OCI-M2 (cell line): ENCODE results near the gene CAST.
"Not testable (repeated sequence)": the region's sequence is repeated elsewhere in the genome, so short reads cannot be mapped to it uniquely, and the experiment has no call there.

ENCODE experiments used
- DNase-seq: peaks from one replicate; lab custom pipeline; 2025; ENCODE audit not compliant: unreplicated experiment; lab: John Stamatoyannopoulos, UW

The CAST gene

GRCh38 chr5:96742538-96742937 is 80.4 kb downstream of the CAST start:
- no peak for DNase-seq

DNA sequence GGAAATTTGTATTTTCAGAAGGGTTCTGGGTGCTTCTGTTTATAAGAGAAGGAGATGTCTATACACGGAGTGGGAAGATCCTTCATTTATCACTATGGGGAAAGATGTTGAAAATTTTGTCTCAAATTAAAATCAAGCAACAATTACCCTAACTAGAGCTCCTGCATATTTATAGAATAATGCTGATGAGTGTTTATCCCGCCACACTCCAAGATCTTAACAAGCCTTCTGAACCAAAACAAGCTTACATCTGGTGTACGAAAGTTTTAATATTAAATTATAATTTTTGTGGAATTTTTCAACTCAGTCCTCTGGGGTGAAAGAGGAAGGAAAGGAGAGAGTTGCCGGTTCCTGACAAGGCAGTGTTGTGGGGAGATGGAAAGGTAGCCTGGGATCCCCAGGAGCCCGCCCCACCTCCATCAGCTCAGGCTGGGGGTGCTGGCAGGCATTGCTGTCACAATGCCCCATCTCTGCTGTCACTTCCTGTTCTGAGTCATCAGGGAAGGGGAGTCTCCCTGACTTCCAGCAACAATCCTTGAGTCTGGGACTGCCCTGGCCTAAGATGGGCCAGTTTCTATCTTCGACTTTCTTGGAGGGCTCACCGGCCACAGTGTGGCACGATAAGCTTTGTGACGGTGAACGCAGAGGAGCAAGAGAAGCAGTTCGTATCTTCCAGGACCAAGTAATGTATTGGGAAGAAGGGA is 81.0 kb downstream of the CAST start:
- DNase-seq = peak; percentile 8

DNA sequence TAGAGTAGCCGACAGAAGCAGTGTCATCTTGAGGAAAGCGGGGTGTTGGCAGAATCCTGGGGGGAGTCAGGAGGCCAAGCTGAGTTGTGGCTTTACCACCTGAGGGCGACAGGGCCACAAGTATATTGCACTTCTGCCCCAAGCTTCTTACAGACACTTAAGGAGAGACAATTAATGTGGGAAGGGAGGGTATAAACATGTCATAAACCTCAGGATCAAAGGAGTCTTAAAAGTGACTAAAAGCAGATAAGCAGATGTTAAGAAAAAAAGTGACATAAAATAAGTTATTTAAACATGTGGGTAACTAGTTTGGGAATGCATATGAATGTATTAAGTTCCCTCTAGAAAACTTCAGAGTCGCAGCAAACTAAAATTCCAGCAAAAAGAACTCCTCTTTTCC is 81.6 kb downstream of the CAST start:
- no peak for DNase-seq

GRCh38 chr5:96744218-96744617 is 82.0 kb downstream of the CAST start:
- not testable (repeated sequence) for DNase-seq

- DNase-seq = no peak
Observed at GRCh38 chr5:96745025-96745424, 82.8 kb downstream of the CAST start.

DNA sequence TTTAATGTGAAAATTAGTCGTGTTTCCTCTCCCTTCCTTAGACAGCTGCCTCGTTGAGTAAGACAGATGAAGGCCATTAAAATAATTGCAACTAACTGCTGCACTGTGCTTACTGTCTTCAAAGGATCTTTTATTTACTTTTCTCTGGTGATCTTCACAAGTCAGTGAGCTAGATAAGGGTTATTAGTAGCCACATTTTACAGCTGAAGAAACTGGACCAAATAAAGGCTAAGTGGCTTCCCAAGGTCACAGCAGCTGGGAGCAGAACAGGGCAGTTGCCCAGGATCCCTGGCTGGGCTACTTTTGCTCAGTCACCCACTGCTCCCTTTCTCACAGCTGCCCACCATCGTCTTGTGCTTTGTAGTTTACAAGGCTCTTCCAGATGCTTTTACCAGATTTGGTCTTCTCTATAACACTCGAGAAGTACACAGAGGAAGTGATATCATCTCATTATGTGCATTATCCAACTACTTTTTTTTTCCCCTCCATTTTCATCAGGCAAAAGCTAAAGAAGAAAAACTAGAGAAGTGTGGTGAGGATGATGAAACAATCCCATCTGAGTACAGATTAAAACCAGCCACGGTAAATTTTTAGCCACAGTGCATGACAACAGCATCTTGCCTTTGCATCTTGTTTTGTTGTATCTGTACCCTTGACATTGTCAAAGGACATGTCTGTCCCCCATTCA is 83.8 kb downstream of the CAST start:
- DNase-seq = no peak

- DNase-seq = no peak
Observed at GRCh38 chr5:96747720-96748119, 85.5 kb downstream of the CAST start.

GRCh38 chr5:96750110-96750822 is 88.1 kb downstream of the CAST start:
- no peak for DNase-seq

GRCh38 chr5:96751203-96752169 is 89.3 kb downstream of the CAST start:
- DNase-seq = no peak

GRCh38 chr5:96752341-96753016 is 90.3 kb downstream of the CAST start:
- DNase-seq = peak; percentile 23

- DNase-seq = no peak
Observed at GRCh38 chr5:96753017-96753397, 90.8 kb downstream of the CAST start.

GRCh38 chr5:96753848-96754247 is 91.7 kb downstream of the CAST start:
- DNase-seq = no peak

GRCh38 chr5:96755851-96756250 is 93.7 kb downstream of the CAST start:
- no peak for DNase-seq

GRCh38 chr5:96756985-96757384 is 94.8 kb downstream of the CAST start:
- DNase-seq = no peak

- DNase-seq = no peak
Observed at GRCh38 chr5:96758621-96759020, 96.4 kb downstream of the CAST start.

- no peak for DNase-seq
Observed at GRCh38 chr5:96761618-96762017, 99.4 kb downstream of the CAST start.

DNA sequence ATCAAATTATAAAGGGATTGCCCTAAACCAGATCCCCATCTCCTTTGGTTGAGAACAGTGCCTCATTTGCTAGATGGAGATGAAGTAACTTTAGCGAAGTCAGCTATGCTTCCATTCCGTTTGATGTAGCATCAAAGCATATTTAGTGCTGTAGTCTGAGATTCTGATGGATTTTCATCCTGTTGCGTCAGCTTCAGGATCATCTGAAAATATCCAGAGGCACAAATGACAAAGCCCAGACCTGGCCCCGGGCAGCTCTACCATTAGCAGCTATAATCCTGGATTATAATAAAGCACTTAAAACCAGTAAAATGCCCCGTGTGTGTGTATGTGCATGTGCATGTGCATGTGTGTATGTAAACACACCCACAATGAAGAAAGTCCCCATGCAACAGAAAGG is 100.8 kb downstream of the CAST start:
- no peak for DNase-seq

- DNase-seq = no peak
Observed at GRCh38 chr5:96765043-96765442, 102.9 kb downstream of the CAST start.

GRCh38 chr5:96768708-96769251 is 106.6 kb downstream of the CAST start:
- DNase-seq = no peak

DNA sequence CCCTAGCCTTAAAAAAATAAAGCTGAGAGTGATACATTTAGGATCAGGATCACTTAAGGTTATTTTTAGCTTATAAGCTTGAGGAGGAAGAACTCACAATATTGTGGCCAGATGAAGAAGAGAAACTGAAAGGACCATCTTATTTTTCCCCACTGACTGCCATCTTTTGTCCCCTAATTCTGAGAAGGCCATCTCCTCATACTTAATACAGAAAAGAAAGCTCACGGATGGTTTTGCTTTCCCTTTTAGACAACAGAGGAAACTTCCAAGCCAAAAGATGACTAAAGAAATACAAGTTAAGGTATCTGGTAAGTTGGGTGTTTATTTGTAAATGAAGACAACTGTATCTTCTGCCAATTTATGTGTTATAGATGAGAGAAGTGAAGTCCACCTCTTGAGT is 109.2 kb downstream of the CAST start:
- no peak for DNase-seq
